ENCODE results near the gene SPTB.

The SPTB gene

DNA sequence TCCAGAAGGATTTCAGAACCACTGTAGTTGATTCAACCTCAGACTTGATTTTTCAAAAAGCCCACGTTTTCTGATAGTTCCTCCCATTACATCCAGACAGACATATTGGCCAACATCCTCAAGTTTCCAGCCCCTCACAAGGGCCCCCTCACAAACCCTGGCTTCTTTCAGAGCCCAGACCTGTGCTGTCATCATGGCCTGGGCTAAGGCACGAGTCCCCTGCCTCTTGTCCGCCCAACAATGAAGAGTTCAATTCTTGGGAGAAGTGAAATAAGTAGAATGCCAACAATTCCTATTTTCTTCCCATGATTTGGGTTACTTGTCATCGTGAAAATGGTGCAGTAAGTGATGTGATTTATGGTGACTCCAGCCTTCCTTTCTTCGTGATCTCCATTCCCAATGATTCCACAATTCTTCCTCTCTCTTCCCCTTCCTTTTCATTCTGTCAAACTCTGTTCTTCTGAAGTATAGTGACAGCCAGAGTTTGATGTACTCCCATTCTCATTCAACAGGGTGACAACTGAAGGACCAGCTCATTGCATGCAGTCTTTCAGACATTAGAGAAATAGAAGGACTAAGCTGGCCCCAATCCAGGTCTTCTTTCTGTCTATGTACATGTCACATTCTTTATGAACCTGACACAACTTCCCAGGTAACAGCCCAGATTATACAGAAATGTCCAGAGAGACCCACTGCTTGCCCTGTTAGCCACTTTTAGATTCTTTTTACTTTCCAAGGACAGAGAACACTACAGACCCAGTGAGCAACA lies 29.2 kb downstream of the SPTB start:
- no peak for DNase-seq (ENCODE audit: low spot score)
- ChIA-PET POLR2A (ENCODE audit: low non-redundant PET) (no interaction called here), CTCF (no interaction called here)
- TF ChIP-seq, protein P1, sequence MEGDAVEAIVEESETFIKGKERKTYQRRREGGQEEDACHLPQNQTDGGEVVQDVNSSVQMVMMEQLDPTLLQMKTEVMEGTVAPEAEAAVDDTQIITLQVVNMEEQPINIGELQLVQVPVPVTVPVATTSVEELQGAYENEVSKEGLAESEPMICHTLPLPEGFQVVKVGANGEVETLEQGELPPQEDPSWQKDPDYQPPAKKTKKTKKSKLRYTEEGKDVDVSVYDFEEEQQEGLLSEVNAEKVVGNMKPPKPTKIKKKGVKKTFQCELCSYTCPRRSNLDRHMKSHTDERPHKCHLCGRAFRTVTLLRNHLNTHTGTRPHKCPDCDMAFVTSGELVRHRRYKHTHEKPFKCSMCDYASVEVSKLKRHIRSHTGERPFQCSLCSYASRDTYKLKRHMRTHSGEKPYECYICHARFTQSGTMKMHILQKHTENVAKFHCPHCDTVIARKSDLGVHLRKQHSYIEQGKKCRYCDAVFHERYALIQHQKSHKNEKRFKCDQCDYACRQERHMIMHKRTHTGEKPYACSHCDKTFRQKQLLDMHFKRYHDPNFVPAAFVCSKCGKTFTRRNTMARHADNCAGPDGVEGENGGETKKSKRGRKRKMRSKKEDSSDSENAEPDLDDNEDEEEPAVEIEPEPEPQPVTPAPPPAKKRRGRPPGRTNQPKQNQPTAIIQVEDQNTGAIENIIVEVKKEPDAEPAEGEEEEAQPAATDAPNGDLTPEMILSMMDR (conservative IDR thresholded peaks at IDR 0.05; ENCODE audit: low read depth) = no peak
- H3K27ac ChIP-seq = no peak overlapping the region

DNA sequence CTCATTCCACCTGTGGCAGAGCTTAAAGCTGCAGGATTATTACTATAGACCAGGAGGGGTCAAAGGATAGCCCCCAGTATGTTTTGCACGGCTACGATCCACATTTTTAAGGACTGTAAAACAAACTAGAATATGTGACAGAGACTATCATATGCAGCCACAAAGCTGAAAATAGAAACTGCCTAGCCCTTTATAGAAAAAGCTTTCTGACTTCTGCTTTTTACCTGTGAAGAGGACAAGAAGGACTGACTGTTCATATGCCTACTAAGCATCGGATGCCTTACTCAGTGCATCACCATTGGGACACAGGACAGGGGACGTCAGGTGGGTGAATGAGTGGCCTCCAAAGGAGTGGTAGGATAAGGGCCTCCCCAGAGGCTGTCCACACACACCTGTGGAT lies 29.8 kb downstream of the SPTB start:
- ChIA-PET POLR2A (ENCODE audit: low non-redundant PET) (no interaction called here), CTCF (no interaction called here)
- TF ChIP-seq, protein P1 (conservative IDR thresholded peaks at IDR 0.05; ENCODE audit: low read depth) = no peak
- no peak overlapping the region for H3K27ac ChIP-seq
- no peak for DNase-seq (ENCODE audit: low spot score)

DNA sequence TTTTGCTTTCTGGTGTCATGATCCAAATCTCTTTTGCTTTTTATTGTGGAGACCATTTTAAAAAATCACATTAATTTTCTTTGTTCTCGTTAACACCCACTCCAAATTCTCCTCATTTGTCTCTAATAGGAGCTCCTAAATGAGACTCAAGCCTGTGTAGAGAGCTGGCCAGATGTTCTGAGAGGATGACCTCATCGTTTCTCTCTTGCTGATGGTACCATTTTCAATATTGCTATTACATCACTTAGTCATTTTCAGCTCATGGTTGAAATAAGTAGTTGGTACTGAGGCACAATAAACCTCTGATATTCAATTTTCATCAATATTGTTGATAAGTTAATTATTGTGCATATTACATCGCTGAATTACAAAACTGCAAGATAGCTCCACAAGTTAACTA lies 31.5 kb downstream of the SPTB start:
- DNase-seq (ENCODE audit: low spot score) = no peak
- ChIA-PET CTCF (interaction anchor here (0.6 to 1.4 kb wide), 2 partner anchors 25 to 305 kb away, joined by 4 read pairs; no protein-coding TSS in a partner anchor), POLR2A (ENCODE audit: low non-redundant PET) (no interaction called here)
- TF ChIP-seq, protein P1 (conservative IDR thresholded peaks at IDR 0.05; ENCODE audit: low read depth) = no peak
- H3K27ac ChIP-seq = no peak overlapping the region

DNA sequence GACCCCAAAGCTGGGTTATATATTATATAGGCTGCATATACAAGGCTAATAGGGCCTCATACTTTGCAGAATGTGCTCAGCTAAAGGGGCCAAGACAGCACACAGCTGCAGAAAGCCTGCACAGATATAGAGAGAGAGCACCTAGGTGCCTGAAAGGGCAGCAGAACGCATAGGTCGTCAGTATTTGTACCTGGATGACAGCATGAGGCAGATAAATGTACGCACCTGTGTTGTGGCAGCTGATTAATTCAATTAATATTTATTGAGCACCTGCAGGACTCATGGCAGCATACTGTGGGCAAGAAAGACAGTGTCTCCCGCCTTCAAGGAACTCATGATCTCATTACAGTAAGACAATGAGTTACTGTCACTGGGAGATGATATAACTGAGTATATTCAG lies 33.4 kb downstream of the SPTB start:
- no peak for DNase-seq (ENCODE audit: low spot score)
- H3K27ac ChIP-seq = no peak overlapping the region
- CTCF ChIA-PET = no interaction called here
- POLR2A ChIA-PET (ENCODE audit: low non-redundant PET) = no interaction called here
- TF ChIP-seq, protein P1 (conservative IDR thresholded peaks at IDR 0.05; ENCODE audit: low read depth) = no peak

DNA sequence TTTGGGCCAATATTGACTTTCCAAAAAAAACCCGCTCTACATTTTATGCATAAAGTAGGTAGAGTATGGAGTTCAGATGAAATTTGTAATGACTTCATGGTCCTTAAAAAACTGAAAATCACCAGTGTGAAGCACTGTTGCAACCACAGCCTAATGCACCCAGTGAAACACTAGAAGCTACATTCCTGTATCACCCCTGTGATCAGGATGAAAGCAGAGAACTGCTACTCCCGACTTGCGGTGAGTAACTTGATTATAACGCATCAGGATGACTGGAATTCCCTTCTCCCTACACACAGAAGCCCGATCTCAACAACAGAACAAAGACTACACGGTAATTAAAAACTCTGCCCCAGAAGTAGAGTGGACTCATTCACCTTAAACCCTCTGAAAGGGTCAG lies 33.8 kb downstream of the SPTB start:
- CTCF ChIA-PET = no interaction called here
- H3K27ac ChIP-seq = no peak overlapping the region
- DNase-seq (ENCODE audit: low spot score) = no peak

DNA sequence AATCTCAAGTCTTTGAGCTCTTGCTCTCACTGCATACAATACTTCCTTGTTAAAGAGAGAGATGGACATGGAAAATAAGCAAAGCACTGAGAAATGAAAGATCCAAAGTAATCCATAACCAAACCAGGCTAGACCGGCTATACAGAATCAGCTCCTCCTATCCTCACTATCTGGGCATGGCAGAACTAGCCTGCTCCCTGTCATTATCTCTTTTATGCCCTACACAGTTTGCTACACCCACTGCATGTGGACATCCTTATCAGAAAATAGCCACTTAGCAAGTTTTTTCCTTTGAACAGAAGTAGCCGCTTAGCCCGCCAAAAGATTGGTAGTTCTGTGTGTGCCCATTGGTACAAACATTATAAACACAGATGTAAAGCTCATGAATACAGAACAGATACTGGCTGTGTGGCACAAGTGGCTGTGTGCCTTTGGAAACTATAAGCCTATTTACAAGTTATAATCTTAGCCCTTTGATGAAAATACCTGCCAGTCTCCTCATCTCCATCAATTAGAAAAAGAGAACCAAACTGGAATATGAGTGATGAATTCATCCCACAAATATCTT lies 34.7 kb downstream of the SPTB start:
- CTCF ChIA-PET = no interaction called here
- DNase-seq (ENCODE audit: low spot score) = no peak
- TF ChIP-seq, protein P1 (conservative IDR thresholded peaks at IDR 0.05; ENCODE audit: low read depth) = no peak
- POLR2A ChIA-PET (ENCODE audit: low non-redundant PET) = no interaction called here
- H3K27ac ChIP-seq = no peak overlapping the region

More for the DNA sequence above, 33.8 kb downstream of the SPTB start:
- POLR2A ChIA-PET (ENCODE audit: low non-redundant PET) = no interaction called here
- TF ChIP-seq, protein P1 (conservative IDR thresholded peaks at IDR 0.05; ENCODE audit: low read depth) = no peak
